Gastrocnemius medialis (tissue), 4 donors: ENCODE results near the gene CALHM3.

ENCODE experiments used
- POLR2A ChIP-seq, 2 donors: fragments of 450-650 bp; IDR thresholded peaks; one replicate each; pipeline ENCODE4 v1.6.1; 2017; ENCODE audit warnings: antibody characterized with exemption in 2 of 2, mild to moderate bottlenecking in 2 of 2, moderate library complexity in 2 of 2
- TF ChIP-seq, protein P1 (sequence below), 5 experiments: fragments of 450-650 bp in 3 of 5; fragments of 200-600 bp in 2 of 5; sonication (generic) in 2 of 5; IDR thresholded peaks in 4 of 5; conservative IDR thresholded peaks in 1 of 5; 1 replicate in 4 of 5; 2 replicates in 1 of 5; pipeline ENCODE4 v1.5.1; 2016 to 2019; ENCODE audit warnings: antibody characterized with exemption in 5 of 5, mild to moderate bottlenecking in 3 of 5, moderate library complexity in 3 of 5

DNA sequence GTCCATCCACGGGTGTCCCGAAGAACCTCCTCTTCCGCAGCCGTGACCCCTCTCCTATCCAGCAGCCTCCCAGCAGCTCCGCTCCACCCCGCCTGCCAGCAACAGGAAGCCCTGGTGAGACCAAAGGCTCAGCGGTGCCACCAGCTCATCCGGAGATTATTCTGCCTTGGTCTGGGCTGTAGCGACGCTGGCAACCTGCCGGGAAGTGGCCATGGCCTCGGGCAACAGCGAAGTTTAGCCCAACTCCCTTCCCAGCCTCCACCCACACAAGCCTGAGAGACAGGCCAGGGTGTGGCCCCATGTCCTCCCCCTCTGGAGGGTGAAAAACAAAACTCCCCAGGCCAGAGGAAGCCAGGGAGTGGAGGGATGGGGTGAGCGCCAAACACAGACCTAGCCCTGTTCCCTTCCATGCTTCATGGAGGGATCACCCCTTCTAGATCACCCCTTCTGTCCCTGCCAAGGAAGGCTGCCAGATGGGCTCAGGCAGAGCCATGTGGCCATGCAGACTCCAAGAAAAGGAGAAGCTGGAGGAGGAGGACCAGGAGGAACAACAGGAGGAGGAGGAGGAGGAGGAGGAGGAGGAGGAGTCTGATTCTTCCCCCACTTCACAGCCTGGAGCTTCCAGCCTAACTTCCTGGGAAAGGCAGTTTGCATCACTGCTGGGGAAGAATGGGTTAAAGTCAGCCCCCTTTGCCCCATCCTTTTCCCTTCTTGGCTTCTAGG, 27.8 kb downstream of the CALHM3 start:
- TF ChIP-seq, protein P1, sequence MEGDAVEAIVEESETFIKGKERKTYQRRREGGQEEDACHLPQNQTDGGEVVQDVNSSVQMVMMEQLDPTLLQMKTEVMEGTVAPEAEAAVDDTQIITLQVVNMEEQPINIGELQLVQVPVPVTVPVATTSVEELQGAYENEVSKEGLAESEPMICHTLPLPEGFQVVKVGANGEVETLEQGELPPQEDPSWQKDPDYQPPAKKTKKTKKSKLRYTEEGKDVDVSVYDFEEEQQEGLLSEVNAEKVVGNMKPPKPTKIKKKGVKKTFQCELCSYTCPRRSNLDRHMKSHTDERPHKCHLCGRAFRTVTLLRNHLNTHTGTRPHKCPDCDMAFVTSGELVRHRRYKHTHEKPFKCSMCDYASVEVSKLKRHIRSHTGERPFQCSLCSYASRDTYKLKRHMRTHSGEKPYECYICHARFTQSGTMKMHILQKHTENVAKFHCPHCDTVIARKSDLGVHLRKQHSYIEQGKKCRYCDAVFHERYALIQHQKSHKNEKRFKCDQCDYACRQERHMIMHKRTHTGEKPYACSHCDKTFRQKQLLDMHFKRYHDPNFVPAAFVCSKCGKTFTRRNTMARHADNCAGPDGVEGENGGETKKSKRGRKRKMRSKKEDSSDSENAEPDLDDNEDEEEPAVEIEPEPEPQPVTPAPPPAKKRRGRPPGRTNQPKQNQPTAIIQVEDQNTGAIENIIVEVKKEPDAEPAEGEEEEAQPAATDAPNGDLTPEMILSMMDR (IDR thresholded peaks at IDR 0.05 in 4 of 5, conservative IDR thresholded peaks at IDR 0.05 in 1 of 5) = no peak
- TF ChIP-seq POLR2A (IDR thresholded peaks at IDR 0.05) = peak in 1 of 2 donors; percentile 8
